ENCODE data around the gene TBL2. TPM values are rescaled to one million over a fixed set of nuclear protein-coding genes. Genes with fewer than 3 reads are reported as not detected.

TBL2 gene
- total RNA-seq, 1 experiment from 2014 or later: 32.3 TPM

- TF ChIP-seq, protein P1, sequence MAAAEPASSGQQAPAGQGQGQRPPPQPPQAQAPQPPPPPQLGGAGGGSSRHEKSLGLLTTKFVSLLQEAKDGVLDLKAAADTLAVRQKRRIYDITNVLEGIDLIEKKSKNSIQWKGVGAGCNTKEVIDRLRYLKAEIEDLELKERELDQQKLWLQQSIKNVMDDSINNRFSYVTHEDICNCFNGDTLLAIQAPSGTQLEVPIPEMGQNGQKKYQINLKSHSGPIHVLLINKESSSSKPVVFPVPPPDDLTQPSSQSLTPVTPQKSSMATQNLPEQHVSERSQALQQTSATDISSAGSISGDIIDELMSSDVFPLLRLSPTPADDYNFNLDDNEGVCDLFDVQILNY (CRISPR knock-in tag; IDR thresholded peaks at IDR 0.05): peak; percentile 86; the same call in 1 of the 2 replicates
- no peak for TF ChIP-seq TCF7 (CRISPR knock-in tag; IDR thresholded peaks at IDR 0.05; ENCODE audit: low read depth)
- TF ChIP-seq NR3C1 (CRISPR knock-in tag; conservative IDR thresholded peaks at IDR 0.05; ENCODE audit: low read depth): no peak
- TF ChIP-seq ZNF281 (CRISPR knock-in tag; IDR thresholded peaks at IDR 0.05): peak; percentile 91
- TF ChIP-seq GRHL2 (CRISPR knock-in tag; IDR thresholded peaks at IDR 0.05; ENCODE audit: insufficient replicate concordance, severe bottlenecking): no peak
- TF ChIP-seq CREM (CRISPR knock-in tag; IDR thresholded peaks at IDR 0.05): peak; percentile 80; the same call in 1 of the 2 replicates
- TF ChIP-seq SMAD4 (CRISPR knock-in tag; IDR thresholded peaks at IDR 0.05): peak; percentile 66; the same call in 1 of the 2 replicates
- no peak for TF ChIP-seq IRF2 (CRISPR knock-in tag; IDR thresholded peaks at IDR 0.05; ENCODE audit: borderline replicate concordance, low read depth)
- no peak for TF ChIP-seq KAT7 (CRISPR knock-in tag; IDR thresholded peaks at IDR 0.05; ENCODE audit: borderline replicate concordance)
- no peak for TF ChIP-seq HMGA2 (CRISPR knock-in tag; IDR thresholded peaks at IDR 0.05)
- TF ChIP-seq GABPB1 (CRISPR knock-in tag; IDR thresholded peaks at IDR 0.05): peak; percentile 56; the same call in 1 of the 2 replicates
- TF ChIP-seq ZNF219 (CRISPR knock-in tag; IDR thresholded peaks at IDR 0.05; ENCODE audit: borderline replicate concordance): peak; percentile 95
- peak; percentile 97 for TF ChIP-seq ARID4B (CRISPR knock-in tag; IDR thresholded peaks at IDR 0.05; ENCODE audit: borderline replicate concordance)
- TF ChIP-seq NFE2L1 (CRISPR knock-in tag; IDR thresholded peaks at IDR 0.05): peak; percentile 84
These were observed 20.8 kb downstream of the TBL2 start, which contains the start of gene BCL7B (continued) for GRCh38 chr7:73557397-73558257.

DNA sequence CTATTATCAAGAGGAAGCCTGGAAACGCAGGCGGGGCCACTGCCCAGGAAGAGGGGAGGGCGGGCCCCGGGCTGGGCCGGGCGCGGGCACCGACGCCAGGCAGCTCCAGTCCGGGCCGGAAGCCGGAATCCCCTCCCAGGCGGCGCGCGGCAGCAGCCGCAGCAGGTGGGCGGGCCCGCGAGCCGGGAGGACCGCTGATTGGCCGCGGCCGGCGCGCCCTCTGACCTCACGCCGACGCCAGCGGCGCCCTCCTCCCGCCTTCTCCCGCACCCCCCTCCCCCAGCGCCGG is 21.3 kb downstream of the TBL2 start:
- ChIA-PET CTCF (interaction anchor here (0.8 to 1.4 kb wide), 3 partner anchors 21 to 169 kb away, joined by 3 to 8 read pairs (median 3); partner anchors contain the start of genes BAZ1B and TBL2), POLR2A (interaction anchor here (0.6 to 1.9 kb wide), 2 partner anchors 35 to 36 kb away, joined by 3 to 9 read pairs; partner anchors contain the start of gene BAZ1B)
- H3K27me3 Mint-ChIP-seq (ENCODE audit: low read depth): peaks cover 33% of the 10 kb centered on the region
- no peaks in the 10 kb centered on the region; the same call in 1 of the 2 replicates for H3K9me3 Mint-ChIP-seq
- H3K4me3 Mint-ChIP-seq: peak overlapping the region; percentile 79
- peak overlapping the region; percentile 83; the same call in 1 of the 2 replicates for H3K27ac Mint-ChIP-seq
- peaks cover 9% of the 10 kb centered on the region for H3K4me1 Mint-ChIP-seq
- peak; percentile 93 for ATAC-seq
- peaks cover 3% of the 10 kb centered on the region for H3K36me3 Mint-ChIP-seq
- peak; percentile 93 for DNase-seq (ENCODE audit: low spot score)
- TF ChIP-seq KAT7 (CRISPR knock-in tag; IDR thresholded peaks at IDR 0.05; ENCODE audit: borderline replicate concordance) (no peak), CREB1 (CRISPR knock-in tag; IDR thresholded peaks at IDR 0.05) (no peak), NFYB (CRISPR knock-in tag; conservative IDR thresholded peaks at IDR 0.05; ENCODE audit: low read depth) (peak; percentile 69), FOXP1 (CRISPR knock-in tag; IDR thresholded peaks at IDR 0.05; ENCODE audit: borderline replicate concordance) (no peak), GABPB1 (CRISPR knock-in tag; IDR thresholded peaks at IDR 0.05) (no peak), RORB (CRISPR knock-in tag; IDR thresholded peaks at IDR 0.05) (no peak), SMAD3 (CRISPR knock-in tag; IDR thresholded peaks at IDR 0.05; ENCODE audit: borderline replicate concordance) (no peak)
- TF ChIP-seq, protein P2, sequence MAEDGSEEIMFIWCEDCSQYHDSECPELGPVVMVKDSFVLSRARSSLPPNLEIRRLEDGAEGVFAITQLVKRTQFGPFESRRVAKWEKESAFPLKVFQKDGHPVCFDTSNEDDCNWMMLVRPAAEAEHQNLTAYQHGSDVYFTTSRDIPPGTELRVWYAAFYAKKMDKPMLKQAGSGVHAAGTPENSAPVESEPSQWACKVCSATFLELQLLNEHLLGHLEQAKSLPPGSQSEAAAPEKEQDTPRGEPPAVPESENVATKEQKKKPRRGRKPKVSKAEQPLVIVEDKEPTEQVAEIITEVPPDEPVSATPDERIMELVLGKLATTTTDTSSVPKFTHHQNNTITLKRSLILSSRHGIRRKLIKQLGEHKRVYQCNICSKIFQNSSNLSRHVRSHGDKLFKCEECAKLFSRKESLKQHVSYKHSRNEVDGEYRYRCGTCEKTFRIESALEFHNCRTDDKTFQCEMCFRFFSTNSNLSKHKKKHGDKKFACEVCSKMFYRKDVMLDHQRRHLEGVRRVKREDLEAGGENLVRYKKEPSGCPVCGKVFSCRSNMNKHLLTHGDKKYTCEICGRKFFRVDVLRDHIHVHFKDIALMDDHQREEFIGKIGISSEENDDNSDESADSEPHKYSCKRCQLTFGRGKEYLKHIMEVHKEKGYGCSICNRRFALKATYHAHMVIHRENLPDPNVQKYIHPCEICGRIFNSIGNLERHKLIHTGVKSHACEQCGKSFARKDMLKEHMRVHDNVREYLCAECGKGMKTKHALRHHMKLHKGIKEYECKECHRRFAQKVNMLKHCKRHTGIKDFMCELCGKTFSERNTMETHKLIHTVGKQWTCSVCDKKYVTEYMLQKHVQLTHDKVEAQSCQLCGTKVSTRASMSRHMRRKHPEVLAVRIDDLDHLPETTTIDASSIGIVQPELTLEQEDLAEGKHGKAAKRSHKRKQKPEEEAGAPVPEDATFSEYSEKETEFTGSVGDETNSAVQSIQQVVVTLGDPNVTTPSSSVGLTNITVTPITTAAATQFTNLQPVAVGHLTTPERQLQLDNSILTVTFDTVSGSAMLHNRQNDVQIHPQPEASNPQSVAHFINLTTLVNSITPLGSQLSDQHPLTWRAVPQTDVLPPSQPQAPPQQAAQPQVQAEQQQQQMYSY (CRISPR knock-in tag; IDR thresholded peaks at IDR 0.05): peak; percentile 46; the same call in 1 of the 2 replicates
- TF ChIP-seq, protein P1 (CRISPR knock-in tag; IDR thresholded peaks at IDR 0.05): peak; percentile 66; the same call in 1 of the 2 replicates
- TF ChIP-seq, protein P3, sequence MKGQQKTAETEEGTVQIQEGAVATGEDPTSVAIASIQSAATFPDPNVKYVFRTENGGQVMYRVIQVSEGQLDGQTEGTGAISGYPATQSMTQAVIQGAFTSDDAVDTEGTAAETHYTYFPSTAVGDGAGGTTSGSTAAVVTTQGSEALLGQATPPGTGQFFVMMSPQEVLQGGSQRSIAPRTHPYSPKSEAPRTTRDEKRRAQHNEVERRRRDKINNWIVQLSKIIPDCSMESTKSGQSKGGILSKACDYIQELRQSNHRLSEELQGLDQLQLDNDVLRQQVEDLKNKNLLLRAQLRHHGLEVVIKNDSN (CRISPR knock-in tag; IDR thresholded peaks at IDR 0.05): no peak
